Endothelial cell of umbilical vein (primary cell): ENCODE data around the gene DERL2.

Source experiments
- CTCF ChIP-seq, 2 donors: IDR thresholded peaks; 1 replicate in 1 of 2; 2 replicates in 1 of 2; pipeline ENCODE4 v1.5.1; 2011; ENCODE audit warnings: low read length in 2 of 2, mild to moderate bottlenecking in 2 of 2, moderate library complexity in 2 of 2, control low read depth in 1 of 2, inconsistent platforms in 1 of 2, low read depth in 1 of 2; ENCODE audit not compliant: insufficient read depth in 1 of 2; ENCODE audit errors: extremely low read depth in 1 of 2
- POLR2A ChIP-seq: IDR thresholded peaks from 2 replicates; pipeline ENCODE4 v1.6.1; 2012; ENCODE audit warnings: low read depth, mild to moderate bottlenecking, control low read depth, low read length

GRCh38 chr17:5443728-5444127 lies 42.2 kb downstream of the DERL2 start:
- TF ChIP-seq CTCF (IDR thresholded peaks at IDR 0.05; ENCODE audit: extremely low read depth in 1 of 2, insufficient read depth in 1 of 2, low read depth in 1 of 2, low read length in 2 of 2) (no peak), POLR2A (no peak)
